Measurements from ENCODE around the gene LMNB1.

LMNB1 gene

DNA sequence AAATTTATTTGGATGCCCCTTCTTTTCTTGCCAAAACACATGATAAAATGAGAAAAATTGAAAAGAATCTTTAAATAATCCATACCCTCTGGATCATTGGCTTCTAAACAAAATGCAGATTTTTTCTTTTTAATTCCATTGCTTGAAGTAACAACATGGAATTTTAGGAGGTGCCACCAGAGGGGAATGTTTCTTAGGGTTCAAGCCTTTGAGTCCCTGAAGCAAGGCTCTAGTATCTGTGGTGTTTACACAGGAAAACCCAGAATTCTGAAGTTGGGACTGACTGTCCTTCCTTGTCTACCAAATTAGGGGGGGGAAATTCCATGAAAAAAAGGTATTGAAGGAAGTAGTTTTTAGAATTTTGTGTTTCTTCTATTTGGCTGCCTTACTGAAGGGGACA lies 69.4 kb downstream of the LMNB1 start:
- TF ChIP-seq, protein P1, sequence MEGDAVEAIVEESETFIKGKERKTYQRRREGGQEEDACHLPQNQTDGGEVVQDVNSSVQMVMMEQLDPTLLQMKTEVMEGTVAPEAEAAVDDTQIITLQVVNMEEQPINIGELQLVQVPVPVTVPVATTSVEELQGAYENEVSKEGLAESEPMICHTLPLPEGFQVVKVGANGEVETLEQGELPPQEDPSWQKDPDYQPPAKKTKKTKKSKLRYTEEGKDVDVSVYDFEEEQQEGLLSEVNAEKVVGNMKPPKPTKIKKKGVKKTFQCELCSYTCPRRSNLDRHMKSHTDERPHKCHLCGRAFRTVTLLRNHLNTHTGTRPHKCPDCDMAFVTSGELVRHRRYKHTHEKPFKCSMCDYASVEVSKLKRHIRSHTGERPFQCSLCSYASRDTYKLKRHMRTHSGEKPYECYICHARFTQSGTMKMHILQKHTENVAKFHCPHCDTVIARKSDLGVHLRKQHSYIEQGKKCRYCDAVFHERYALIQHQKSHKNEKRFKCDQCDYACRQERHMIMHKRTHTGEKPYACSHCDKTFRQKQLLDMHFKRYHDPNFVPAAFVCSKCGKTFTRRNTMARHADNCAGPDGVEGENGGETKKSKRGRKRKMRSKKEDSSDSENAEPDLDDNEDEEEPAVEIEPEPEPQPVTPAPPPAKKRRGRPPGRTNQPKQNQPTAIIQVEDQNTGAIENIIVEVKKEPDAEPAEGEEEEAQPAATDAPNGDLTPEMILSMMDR (IDR thresholded peaks at IDR 0.05; ENCODE audit: borderline replicate concordance, insufficient read depth, low read depth, low read length): no peak
- H3K4me3 ChIP-seq (ENCODE audit: low read depth, low read length): no peak overlapping the region

DNA sequence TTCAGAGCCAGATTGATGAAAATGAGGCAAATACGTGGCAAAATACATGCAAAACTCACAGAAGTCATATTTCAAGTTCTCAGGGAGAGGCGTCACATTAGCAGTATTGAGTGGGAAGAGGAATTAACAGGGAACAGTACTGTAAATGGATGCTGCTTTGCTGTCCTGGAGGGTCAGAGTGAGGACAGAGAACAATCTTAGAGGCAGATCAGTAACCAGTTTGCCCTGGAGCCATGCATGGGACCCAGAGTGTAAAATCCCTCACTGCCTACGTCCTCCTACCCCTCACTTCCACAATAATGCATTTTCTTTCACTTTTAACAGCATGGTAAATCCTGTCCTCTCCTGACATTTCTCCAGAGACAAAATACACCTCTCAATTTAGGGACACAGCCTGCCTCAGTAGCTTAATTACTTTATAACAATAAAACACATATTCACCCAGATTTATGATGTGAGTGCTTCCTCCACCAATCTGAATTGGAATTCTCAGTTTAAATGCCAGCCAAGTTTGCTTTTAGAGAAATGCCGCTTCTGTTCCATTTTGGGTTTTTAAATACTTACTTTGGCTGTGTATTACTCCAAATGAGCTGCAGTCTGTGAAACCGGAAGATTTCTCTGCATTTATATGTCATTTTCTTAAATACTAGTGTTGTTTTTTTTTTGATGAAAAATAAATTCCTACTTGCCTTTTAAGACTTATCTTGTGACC lies 70.0 kb downstream of the LMNB1 start:
- TF ChIP-seq, protein P1 (IDR thresholded peaks at IDR 0.05; ENCODE audit: borderline replicate concordance, insufficient read depth, low read depth, low read length): no peak
- H3K4me3 ChIP-seq (ENCODE audit: low read depth, low read length): no peak overlapping the region

DNA sequence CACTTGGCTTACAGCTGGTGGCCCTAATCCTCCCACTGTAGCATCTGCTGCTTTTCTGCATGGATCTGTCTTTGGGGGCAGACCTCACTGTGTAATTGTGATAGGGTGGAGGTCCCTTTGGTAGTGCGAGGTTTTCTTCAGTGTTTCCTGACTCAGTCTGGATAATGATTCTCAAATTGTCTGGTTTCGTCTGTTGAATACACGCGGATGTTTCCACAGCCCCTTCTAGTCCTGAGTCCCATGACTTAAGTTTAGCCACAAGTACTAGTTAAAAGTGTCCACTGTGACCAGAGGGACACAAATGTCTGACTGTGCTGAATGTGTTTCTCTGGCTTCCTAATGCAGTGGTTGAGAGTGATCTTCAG lies 70.5 kb downstream of the LMNB1 start:
- TF ChIP-seq, protein P1 (IDR thresholded peaks at IDR 0.05; ENCODE audit: borderline replicate concordance, insufficient read depth, low read depth, low read length): no peak
- no peak overlapping the region for H3K4me3 ChIP-seq (ENCODE audit: low read depth, low read length)

DNA sequence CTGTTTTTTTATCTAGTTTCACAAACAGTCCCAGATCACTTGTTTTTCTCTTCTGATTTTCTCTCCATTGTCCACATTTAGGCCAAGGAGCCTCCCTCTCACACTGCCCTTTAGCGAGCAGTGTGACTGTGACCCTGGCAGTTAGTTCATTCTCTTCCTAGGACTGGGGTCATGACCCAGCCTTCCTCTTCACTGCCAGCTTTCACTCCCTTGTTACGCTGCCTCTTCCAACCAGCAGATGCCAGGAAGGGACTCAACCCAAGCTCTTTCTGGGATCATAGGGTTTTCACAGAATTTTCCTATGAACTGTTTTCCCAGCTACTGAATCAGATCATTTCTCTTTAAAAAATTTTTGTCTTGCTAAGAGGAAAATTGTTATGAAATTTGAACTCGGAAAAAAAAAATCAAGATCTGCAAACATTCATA lies 70.9 kb downstream of the LMNB1 start:
- TF ChIP-seq, protein P1 (IDR thresholded peaks at IDR 0.05; ENCODE audit: borderline replicate concordance, insufficient read depth, low read depth, low read length): no peak
- no peak overlapping the region for H3K4me3 ChIP-seq (ENCODE audit: low read depth, low read length)

DNA sequence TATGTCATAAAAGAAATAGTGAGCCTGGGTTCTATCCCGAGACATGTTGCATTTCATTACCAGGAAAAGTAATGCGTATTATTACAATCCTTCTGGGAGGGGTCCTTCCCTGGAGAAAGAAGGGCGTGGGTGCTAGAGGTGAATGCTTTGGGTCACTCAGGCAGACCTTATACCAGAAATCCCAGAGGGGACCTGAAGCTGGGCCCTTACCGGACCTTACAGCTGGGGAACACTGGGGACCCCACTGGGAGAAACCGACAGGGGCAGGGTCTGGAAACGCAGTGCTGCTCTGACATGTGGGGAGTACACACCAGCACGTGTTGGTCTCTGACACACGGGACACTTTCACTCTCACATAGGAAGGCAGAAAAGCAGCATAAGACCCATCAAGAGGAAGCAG lies 71.3 kb downstream of the LMNB1 start:
- H3K4me3 ChIP-seq (ENCODE audit: low read depth, low read length): no peak overlapping the region
- TF ChIP-seq, protein P1 (IDR thresholded peaks at IDR 0.05; ENCODE audit: borderline replicate concordance, insufficient read depth, low read depth, low read length): no peak

DNA sequence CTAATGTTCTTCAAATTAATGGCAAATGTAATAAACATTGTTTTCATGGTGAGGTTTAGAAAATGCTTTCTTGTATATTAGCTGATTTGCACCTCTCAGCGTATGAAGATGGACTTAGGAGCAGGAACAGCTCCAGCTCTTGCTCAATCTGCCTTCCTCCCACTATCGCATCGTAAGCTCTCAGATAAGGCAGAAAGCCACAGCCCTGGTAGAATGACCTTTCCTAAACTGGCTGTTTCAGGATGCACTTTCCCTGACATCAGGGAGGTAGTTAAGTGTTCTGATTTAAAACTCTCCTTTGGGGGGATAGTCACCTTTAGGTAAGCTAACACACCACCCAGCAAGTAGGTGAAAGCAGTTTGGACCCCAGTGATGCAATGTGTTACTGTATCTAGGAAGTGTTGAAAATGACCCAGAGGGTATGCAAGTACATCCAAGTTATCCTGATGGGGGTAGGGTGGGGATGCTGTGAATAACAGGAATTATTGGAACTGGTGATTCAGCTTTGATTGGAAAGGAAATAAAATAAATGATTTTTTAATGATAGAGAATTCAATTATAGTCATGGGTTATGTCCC lies 72.3 kb downstream of the LMNB1 start:
- TF ChIP-seq, protein P1 (IDR thresholded peaks at IDR 0.05; ENCODE audit: borderline replicate concordance, insufficient read depth, low read depth, low read length): no peak
- no peak overlapping the region for H3K4me3 ChIP-seq (ENCODE audit: low read depth, low read length)

DNA sequence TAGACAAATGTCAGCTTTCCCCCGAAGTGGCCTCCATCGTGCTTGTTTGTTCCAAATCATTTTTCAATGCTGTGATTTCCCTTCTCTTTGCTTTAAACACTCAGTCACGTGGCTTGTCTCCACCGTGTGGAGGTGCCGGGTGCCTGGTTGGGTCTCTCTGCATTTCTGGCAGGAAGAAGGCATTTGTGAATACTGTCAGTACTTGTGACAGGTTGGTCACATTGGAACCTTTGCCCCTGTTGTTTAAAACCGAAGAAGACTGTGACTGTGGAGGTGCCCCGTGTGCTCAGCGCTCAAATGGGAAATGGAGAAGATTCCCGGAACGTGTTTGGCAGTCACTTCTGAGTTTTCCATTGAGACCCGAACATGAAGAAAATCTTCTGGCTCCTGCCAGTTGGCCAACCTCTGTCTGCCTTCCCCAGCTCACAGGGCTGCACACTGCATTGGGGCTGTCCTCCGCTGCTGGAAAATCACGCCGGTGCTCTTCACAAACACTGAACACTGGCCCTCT lies 74.6 kb downstream of the LMNB1 start:
- no peak overlapping the region for H3K4me3 ChIP-seq (ENCODE audit: low read depth, low read length)
- TF ChIP-seq, protein P1 (IDR thresholded peaks at IDR 0.05; ENCODE audit: borderline replicate concordance, insufficient read depth, low read depth, low read length): no peak

Measured in GM12875 (cell line).